ENCODE measurements around the gene UTP11.

UTP11 gene

DNA sequence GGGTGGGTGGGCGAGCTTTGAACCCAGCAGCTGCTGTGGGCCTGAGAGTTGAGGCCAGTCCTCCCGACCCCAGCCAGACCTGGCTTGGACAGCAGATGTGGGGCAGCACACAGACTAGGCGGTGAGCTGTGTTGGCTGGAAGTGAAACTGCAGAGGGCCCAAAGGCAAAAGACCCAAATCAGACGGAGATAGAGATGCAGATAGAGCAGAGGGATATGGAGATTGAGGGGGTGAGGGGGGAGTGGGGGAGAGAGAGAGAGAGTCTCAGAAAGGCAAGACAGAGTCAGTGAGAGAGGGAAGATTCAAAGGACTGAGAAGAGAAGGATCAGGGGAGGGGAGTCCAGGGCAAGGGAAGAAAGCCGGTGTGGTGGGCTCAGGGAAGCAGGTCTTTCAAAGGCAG, 51.1 kb downstream of the UTP11 start:
- H3K36me3 ChIP-seq (ENCODE audit: control insufficient read depth, insufficient read depth, low read length), result no peaks in the 10 kb centered on the region
- 67 to 69% methylated on average over 4 to 5 of the region's 5 CpGs for WGBS, 2 experiments (ENCODE audit: insufficient coverage in 2 of 2)
- peak overlapping the region; percentile 71 for H3K27ac ChIP-seq (ENCODE audit: low read depth, low read length, severe bottlenecking)
- no peaks in the 10 kb centered on the region for H3K9me3 ChIP-seq (ENCODE audit: control insufficient read depth, low read length)
- H3K4me3 ChIP-seq (ENCODE audit: extremely low read depth, insufficient read depth, low read length, poor library complexity, severe bottlenecking), result no peak overlapping the region
- H3K4me1 ChIP-seq (ENCODE audit: control insufficient read depth, insufficient read depth, low read length, poor library complexity, severe bottlenecking), result peaks cover 9% of the 10 kb centered on the region

DNA sequence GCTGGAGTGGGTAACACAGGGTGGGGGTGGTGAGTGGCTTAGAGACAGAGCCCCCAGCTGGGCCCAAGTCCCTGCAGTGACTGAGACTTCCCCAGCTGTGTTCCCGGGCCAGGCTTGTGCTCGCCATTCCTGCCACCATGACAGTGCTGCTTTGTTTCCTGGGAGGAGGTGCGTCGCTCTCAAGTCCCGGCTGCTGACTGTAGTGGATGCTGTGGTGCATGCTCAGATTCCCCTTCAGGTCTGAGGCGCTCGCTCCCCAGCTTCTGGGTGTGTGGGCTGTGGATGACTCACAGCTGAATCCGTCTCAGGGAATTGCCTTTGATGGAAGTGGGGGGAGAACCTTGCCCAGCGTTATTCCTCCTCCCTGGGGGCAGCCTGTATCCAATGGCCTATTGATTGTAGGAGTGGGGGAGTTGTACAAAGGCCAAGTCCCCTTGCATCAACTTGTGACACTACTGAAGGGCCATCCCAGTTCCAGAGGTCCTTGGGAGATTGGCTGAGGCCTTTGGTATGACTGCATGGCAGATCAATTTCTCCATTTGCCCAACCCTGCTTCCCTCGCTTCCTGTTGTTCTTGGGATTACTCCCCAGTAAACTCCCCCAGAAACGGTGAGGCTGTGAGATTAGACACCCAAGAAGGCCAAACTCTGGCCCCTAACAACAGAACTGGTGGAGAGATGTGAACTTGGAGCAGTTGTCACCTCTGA, 51.8 kb downstream of the UTP11 start:
- Histone ChIP-seq H3K27ac (ENCODE audit: low read depth, low read length, severe bottlenecking) (peak overlapping the region; percentile 71), H3K4me3 (ENCODE audit: extremely low read depth, insufficient read depth, low read length, poor library complexity, severe bottlenecking) (no peak overlapping the region), H3K4me1 (ENCODE audit: control insufficient read depth, insufficient read depth, low read length, poor library complexity, severe bottlenecking) (peaks cover 9% of the 10 kb centered on the region), H3K9me3 (ENCODE audit: control insufficient read depth, low read length) (no peaks in the 10 kb centered on the region), H3K36me3 (ENCODE audit: control insufficient read depth, insufficient read depth, low read length) (no peaks in the 10 kb centered on the region)
- 31 to 61% methylated on average over 6 to 7 of the region's 11 CpGs for WGBS, 2 experiments (ENCODE audit: insufficient coverage in 2 of 2)

DNA sequence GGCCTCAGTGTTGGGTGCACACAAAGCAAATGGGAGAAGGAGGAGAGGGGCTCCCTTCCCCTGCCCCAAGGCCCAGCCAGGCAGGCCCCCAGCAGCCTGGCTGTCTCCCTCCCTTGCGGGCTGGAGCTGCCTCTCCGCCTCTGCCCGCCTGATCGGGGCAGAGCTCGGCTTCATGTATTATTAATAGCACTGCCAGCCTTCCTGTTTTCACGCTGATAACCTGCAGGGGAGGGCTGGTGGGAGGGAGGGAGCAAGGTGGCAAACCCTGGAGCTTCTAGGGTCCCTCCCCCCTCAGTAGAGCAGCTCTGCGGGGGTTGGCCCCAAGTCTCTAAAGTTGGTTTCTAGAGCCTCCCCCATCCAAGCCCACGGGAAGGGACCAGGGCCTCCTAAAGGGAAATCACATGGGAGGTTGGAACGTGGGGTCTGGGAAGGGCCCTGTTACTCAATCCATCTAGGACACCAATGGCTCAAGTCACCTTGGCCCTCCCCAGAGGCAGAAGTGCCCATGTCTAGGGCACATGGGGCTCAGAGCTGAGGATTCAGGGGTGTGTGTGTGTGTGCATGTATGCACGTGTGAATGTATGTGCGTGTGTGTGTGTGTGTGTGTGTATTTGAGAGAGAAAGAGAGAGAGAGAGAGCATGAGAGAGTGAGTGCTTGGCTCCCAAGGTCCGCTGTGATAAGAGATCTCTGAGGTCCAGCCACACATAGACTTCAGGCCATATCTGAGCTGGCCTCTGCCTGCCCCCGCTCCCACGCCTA, 55.9 kb downstream of the UTP11 start:
- Histone ChIP-seq H3K36me3 (ENCODE audit: control insufficient read depth, insufficient read depth, low read length) (no peaks in the 10 kb centered on the region), H3K4me3 (ENCODE audit: extremely low read depth, insufficient read depth, low read length, poor library complexity, severe bottlenecking) (no peak overlapping the region), H3K9me3 (ENCODE audit: control insufficient read depth, low read length) (no peaks in the 10 kb centered on the region), H3K4me1 (ENCODE audit: control insufficient read depth, insufficient read depth, low read length, poor library complexity, severe bottlenecking) (peaks cover 14% of the 10 kb centered on the region), H3K27ac (ENCODE audit: low read depth, low read length, severe bottlenecking) (no peak overlapping the region)
- WGBS, 2 experiments (ENCODE audit: insufficient coverage in 2 of 2), result 70 to 85% methylated on average over 6 to 7 of the region's 14 CpGs

DNA sequence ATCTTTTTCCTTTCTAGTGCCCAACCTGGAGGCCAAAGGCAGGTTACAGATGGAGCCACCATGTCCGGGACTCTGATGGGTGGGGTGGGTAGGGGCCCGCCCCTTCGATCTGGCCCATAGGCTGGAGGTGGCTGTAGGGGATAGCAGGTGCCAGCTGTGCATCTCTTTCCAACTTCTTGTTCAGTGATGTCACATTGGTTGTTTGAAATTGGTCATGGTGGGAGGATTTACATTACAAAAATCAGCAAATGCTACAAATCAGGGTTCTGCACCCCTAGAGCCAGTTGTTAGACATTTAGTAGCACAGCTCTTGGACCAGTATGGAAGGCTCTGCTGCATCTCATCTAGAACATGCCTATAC, 56.4 kb downstream of the UTP11 start:
- Histone ChIP-seq H3K27ac (ENCODE audit: low read depth, low read length, severe bottlenecking) (no peak overlapping the region), H3K4me1 (ENCODE audit: control insufficient read depth, insufficient read depth, low read length, poor library complexity, severe bottlenecking) (peaks cover 19% of the 10 kb centered on the region), H3K9me3 (ENCODE audit: control insufficient read depth, low read length) (no peaks in the 10 kb centered on the region), H3K36me3 (ENCODE audit: control insufficient read depth, insufficient read depth, low read length) (no peaks in the 10 kb centered on the region), H3K4me3 (ENCODE audit: extremely low read depth, insufficient read depth, low read length, poor library complexity, severe bottlenecking) (no peak overlapping the region)
- 80% methylated on average over 2 of the region's 3 CpGs; no CpG with 5 or more reads in 1 of the 2 experiments for WGBS, 2 experiments (ENCODE audit: insufficient coverage in 2 of 2)

DNA sequence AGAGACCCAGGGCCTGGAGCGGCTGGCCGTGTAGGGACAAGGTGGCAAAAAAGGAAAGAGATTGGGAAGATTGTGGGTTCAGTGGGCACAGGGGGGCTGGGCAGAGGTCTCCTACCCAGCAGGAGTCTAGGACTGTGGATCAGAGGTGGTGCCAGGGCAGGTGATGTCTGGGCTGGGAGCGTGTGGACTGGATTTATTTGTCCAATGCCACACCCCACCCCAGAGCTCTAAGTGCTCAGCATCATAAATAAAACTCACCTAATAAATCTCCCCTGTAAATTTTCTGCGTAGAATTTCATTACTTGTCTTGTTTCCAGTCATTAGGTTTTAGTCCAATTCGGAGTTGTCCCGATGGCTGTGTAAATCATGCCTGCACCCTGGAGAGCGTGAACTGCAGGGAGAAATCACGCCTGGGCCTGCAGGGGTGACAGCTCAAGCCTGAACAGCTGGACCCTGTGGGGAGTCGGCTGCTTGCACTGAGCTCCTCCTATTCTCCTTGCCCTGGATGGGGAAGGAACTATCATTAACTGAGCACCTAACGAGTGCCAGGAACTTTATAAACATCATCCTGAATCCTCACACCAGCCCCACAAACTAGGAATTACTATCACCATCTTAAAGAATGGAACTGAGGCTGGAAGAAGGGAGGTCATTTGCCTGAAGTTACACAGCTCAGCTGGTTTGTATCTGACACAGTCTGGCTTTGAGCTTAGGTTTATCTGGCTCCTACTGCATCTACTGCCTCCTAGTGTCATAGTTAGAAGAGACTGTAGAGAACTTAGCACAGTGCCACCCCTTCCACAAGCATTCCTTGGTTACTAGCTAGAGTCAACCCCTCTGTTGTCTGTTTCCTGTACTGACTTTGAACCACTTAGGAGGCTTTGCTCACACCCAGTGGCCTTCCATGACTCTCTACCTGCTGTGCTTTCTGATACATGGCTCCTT, 59.0 kb downstream of the UTP11 start:
- WGBS, 2 experiments (ENCODE audit: insufficient coverage in 2 of 2), result 67 to 88% methylated on average over 6 to 8 of the region's 10 CpGs
- H3K4me3 ChIP-seq (ENCODE audit: extremely low read depth, insufficient read depth, low read length, poor library complexity, severe bottlenecking), result no peak overlapping the region
- peaks cover 11% of the 10 kb centered on the region for H3K4me1 ChIP-seq (ENCODE audit: control insufficient read depth, insufficient read depth, low read length, poor library complexity, severe bottlenecking)
- no peaks in the 10 kb centered on the region for H3K9me3 ChIP-seq (ENCODE audit: control insufficient read depth, low read length)
- no peak overlapping the region for H3K27ac ChIP-seq (ENCODE audit: low read depth, low read length, severe bottlenecking)
- no peaks in the 10 kb centered on the region for H3K36me3 ChIP-seq (ENCODE audit: control insufficient read depth, insufficient read depth, low read length)

DNA sequence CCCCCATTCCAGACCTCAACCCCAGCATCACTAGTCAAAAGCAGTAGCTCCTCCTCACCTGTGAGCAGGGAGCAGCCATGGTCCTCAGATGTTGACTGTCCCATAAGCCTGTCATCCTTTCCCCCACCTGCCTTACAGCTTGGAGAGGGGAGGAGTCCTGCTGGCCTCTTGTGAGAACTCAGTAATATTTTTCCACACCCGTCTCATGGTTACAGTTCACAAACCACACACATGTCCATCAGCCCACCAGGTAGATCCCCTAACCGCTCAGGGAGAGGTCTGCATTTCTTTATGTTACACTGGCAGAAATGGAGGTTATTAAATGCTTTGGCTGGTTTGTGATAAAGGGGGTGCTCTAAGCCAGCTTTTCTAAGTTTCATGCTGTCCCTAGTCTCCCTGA, 60.3 kb downstream of the UTP11 start:
- Histone ChIP-seq H3K4me3 (ENCODE audit: extremely low read depth, insufficient read depth, low read length, poor library complexity, severe bottlenecking) (no peak overlapping the region), H3K36me3 (ENCODE audit: control insufficient read depth, insufficient read depth, low read length) (no peaks in the 10 kb centered on the region), H3K9me3 (ENCODE audit: control insufficient read depth, low read length) (no peaks in the 10 kb centered on the region), H3K27ac (ENCODE audit: low read depth, low read length, severe bottlenecking) (no peak overlapping the region), H3K4me1 (ENCODE audit: control insufficient read depth, insufficient read depth, low read length, poor library complexity, severe bottlenecking) (peaks cover 11% of the 10 kb centered on the region)
- 100% methylated on average over 1 of the region's 2 CpGs; no CpG with 5 or more reads in 1 of the 2 experiments for WGBS, 2 experiments (ENCODE audit: insufficient coverage in 2 of 2)

DNA sequence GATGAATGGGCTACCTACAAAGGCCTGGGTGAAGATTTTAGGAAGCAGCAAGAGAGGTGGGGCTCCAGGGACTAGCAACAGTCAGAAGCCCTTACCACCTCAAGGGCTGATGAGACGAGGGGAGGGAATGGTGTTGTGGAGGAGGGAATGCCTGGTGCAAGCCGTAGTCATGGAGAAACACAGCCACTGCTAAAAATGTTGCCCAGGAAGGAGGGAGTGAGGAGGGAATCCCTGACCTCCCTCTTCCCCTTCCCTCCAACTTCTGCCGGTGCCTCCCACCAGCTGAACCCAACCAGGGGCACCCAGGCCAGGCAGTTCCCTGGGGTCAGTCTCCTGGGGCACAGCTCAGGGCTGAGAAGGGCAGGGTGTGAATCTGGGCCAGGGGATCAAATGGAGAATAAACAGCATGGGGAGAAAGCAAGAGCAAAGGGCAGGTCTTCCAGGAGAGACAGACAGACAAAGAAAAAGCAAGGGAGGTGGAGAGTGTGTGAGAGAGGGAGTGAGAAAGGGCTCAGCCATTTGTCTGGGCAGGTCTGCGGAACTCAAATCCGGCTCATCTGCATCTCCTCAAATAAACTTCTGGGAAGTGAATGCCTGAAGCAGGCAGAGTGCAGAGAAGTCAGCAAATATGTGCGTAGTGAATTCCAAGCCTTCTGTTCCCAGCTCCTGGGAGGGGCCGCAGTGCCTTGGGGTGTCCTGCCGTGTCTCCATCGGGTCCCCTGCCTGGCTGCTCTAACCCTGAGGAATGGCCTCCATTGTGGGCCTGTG, 61.2 kb downstream of the UTP11 start:
- Histone ChIP-seq H3K27ac (ENCODE audit: low read depth, low read length, severe bottlenecking) (no peak overlapping the region), H3K4me1 (ENCODE audit: control insufficient read depth, insufficient read depth, low read length, poor library complexity, severe bottlenecking) (peaks cover 11% of the 10 kb centered on the region), H3K9me3 (ENCODE audit: control insufficient read depth, low read length) (no peaks in the 10 kb centered on the region), H3K4me3 (ENCODE audit: extremely low read depth, insufficient read depth, low read length, poor library complexity, severe bottlenecking) (no peak overlapping the region), H3K36me3 (ENCODE audit: control insufficient read depth, insufficient read depth, low read length) (no peaks in the 10 kb centered on the region)
- WGBS, 2 experiments (ENCODE audit: insufficient coverage in 2 of 2), result 28 to 72% methylated on average over 4 to 6 of the region's 9 CpGs

DNA sequence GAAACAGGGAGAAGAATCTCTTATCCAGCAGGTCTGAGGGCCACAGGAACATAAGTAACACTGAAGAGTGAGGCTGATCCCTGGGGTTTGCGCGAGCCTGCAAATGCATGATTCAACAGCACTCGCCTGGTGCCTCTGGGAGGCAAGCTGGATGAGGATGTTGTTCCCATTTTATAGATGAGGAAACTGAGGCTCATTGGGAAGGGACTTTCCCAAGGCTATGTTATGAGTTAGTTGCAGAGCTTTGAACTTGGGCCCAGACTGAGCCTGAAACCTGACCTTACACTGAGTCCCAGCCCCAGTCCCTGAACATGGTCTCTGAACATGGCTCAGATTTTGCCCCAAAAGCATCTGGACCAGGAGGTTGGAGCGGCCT, 61.8 kb downstream of the UTP11 start:
- Histone ChIP-seq H3K4me1 (ENCODE audit: control insufficient read depth, insufficient read depth, low read length, poor library complexity, severe bottlenecking) (peaks cover 11% of the 10 kb centered on the region), H3K9me3 (ENCODE audit: control insufficient read depth, low read length) (no peaks in the 10 kb centered on the region), H3K27ac (ENCODE audit: low read depth, low read length, severe bottlenecking) (no peak overlapping the region), H3K36me3 (ENCODE audit: control insufficient read depth, insufficient read depth, low read length) (no peaks in the 10 kb centered on the region), H3K4me3 (ENCODE audit: extremely low read depth, insufficient read depth, low read length, poor library complexity, severe bottlenecking) (no peak overlapping the region)
- 93 to 98% methylated on average over 3 to 4 of the region's 4 CpGs for WGBS, 2 experiments (ENCODE audit: insufficient coverage in 2 of 2)

All from mesodermal cell (in vitro differentiated cells).